ENCODE data around the gene ARL6IP1.
"Not testable (repeated sequence)": the region's sequence is repeated elsewhere in the genome, so short reads cannot be mapped to it uniquely, and the experiment has no call there.

ARL6IP1 gene

DNA sequence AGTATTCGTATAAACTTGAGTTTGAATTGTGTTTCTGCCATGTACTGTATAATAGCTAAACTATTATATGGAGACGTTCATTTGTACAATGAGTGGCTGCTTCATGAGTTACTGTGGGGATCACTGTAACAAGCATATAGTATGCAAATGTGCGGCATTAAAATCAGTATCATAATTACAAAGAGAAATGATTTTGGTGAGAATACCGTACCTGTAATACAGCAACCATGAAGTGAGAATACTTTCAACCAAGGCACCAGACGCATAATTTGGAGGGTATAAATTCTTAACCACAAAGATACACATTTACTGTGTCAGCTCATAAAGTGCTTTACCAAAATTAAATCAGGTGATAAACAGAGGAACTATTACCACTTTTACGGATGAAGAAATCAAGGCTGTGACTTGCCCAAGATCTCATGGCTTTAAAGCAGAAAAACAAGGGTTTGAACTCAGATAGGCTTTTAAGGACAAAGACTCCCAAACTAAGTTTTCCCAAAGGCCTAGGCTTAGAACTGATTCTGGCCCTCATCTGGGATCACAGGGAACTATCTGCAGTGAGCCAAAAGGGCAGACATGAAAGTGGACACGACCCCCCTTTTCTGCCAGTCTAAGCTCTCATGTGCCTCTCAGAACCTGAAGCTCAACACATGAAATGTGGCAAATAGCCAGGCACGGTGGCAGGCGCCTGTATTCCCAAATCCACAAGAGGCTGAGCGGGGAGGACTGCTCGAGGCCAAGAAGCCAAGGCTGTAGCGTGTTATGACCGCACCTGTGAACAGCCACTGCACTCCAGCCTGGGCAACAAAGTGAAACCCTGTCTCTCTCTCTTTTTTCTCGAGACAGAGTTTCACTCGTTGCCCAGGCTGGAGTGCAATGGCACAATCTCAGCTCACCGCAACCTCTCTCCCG, 17.7 kb downstream of the ARL6IP1 start:
- no peak overlapping the region for H3K4me3 ChIP-seq (ENCODE audit: control insufficient read depth, low read depth, low read length)
- no peak for DNase-seq (ENCODE audit: low read depth)
- TF ChIP-seq CTCF (conservative IDR thresholded peaks at IDR 0.05; ENCODE audit: control insufficient read depth, insufficient read depth, low read depth, low read length): no peak

- H3K4me3 ChIP-seq (ENCODE audit: control insufficient read depth, low read depth, low read length): no peak overlapping the region
- DNase-seq (ENCODE audit: low read depth): peak; percentile 38
- TF ChIP-seq CTCF (conservative IDR thresholded peaks at IDR 0.05; ENCODE audit: control insufficient read depth, insufficient read depth, low read depth, low read length): no peak
These were observed 18.5 kb downstream of the ARL6IP1 start for GRCh38 chr16:18782697-18783429.

- not testable (repeated sequence) for H3K4me3 ChIP-seq (ENCODE audit: control insufficient read depth, low read depth, low read length); DNase-seq (ENCODE audit: low read depth)
These were observed 20.1 kb downstream of the ARL6IP1 start for GRCh38 chr16:18781232-18781631.

- not testable (repeated sequence) for H3K4me3 ChIP-seq (ENCODE audit: control insufficient read depth, low read depth, low read length); DNase-seq (ENCODE audit: low read depth)
These were observed 20.8 kb downstream of the ARL6IP1 start for GRCh38 chr16:18780460-18781026.

GRCh38 chr16:18777664-18778063, 23.7 kb downstream of the ARL6IP1 start:
- not testable (repeated sequence) for DNase-seq (ENCODE audit: low read depth); H3K4me3 ChIP-seq (ENCODE audit: control insufficient read depth, low read depth, low read length)

DNA sequence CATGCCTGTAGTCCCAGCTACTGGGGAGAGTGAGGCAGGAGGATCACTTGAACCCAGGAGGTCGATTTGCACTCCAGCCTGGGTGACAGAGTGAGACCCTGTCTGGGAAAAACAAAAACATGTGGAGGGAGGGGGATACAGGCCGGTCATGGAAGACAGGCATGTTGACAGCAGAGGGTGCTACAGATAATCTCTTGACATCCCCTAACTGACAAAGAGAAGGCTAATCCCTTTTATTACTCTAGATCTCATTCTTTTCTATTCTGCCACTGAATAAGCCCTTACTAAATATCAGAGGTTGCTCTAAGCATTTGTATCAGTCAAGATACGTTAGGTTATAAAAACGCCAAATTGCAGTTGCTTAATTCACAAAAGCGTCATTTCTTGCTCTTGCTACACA, 25.0 kb downstream of the ARL6IP1 start:
- not testable (repeated sequence) for DNase-seq (ENCODE audit: low read depth); H3K4me3 ChIP-seq (ENCODE audit: control insufficient read depth, low read depth, low read length)

DNA sequence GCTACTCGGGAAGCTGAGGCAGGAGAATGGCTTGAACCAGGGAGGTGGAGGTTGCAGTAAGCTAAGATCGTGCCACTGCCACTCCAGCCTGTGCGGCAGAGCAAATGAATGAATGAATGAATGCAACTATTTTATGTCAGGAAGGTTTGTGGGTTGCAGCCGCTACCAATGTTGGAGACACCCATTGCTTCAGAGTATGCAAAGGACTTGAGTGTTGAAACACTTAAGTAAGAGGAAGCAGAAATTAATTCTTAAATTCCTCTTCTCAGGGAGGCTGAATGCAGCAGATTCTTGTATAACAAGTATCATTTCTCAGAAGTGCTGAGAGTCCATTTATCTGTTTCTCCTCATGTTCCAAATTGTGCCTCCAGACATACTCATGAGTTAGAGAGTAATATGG, 26.7 kb downstream of the ARL6IP1 start:
- H3K4me3 ChIP-seq (ENCODE audit: control insufficient read depth, low read depth, low read length); DNase-seq (ENCODE audit: low read depth): not testable (repeated sequence)

GRCh38 chr16:18772171-18772570, 29.2 kb downstream of the ARL6IP1 start:
- H3K4me3 ChIP-seq (ENCODE audit: control insufficient read depth, low read depth, low read length); DNase-seq (ENCODE audit: low read depth): not testable (repeated sequence)

- H3K4me3 ChIP-seq (ENCODE audit: control insufficient read depth, low read depth, low read length); DNase-seq (ENCODE audit: low read depth): not testable (repeated sequence)
These were observed 30.9 kb downstream of the ARL6IP1 start for GRCh38 chr16:18770336-18770962.

DNA sequence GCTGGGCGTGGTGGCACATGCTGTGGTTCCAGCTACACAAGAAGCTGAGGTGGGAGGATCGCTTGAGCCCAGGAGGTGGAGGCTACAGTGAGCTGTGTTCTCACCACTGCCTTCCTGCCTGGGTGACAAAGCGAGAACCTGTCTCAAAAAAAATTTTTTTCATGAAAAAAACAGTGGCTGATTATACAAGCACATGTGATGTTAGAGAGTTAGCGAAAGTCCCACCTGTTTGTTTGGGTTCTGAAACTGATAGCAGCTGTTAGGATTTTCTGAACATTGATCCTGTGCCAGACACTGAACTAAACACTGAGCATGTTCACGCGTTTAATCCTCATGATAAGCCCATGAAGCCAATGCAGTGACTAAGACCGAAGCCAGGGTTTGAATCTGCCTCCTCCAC, 34.1 kb downstream of the ARL6IP1 start:
- DNase-seq (ENCODE audit: low read depth); H3K4me3 ChIP-seq (ENCODE audit: control insufficient read depth, low read depth, low read length): not testable (repeated sequence)

DNA sequence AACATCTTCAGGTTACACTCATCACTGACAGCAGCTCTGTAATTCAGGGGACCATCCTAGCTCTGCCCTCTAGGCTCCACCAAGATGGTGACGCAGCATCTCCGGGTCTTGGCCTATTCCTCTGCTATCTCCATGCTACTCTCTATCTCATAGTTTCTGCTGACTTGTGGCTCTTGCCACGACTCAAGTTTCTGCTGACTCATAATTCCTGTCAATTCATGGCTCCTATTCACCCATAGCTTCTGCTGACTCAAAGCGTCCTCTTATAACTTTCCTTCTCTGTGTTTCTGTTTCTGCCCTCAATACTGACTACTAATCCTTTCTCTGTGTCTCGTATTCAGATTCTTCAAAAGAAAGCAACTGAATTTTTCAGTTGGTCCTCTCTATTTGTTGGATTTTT, 38.6 kb downstream of the ARL6IP1 start:
- DNase-seq (ENCODE audit: low read depth); H3K4me3 ChIP-seq (ENCODE audit: control insufficient read depth, low read depth, low read length): not testable (repeated sequence)

Measured in fibroblast of mammary gland (primary cell).